Astrocyte of the hippocampus (primary cell): Measurements from ENCODE around the gene HAUS6.
"Not testable (repeated sequence)": the region's sequence is repeated elsewhere in the genome, so short reads cannot be mapped to it uniquely, and the experiment has no call there.

Source experiments
- DNase-seq: peaks from one replicate; pipeline ENCODE4 v3.0.0; 2011; ENCODE audit warnings: low read depth, low spot score

Gene HAUS6

DNA sequence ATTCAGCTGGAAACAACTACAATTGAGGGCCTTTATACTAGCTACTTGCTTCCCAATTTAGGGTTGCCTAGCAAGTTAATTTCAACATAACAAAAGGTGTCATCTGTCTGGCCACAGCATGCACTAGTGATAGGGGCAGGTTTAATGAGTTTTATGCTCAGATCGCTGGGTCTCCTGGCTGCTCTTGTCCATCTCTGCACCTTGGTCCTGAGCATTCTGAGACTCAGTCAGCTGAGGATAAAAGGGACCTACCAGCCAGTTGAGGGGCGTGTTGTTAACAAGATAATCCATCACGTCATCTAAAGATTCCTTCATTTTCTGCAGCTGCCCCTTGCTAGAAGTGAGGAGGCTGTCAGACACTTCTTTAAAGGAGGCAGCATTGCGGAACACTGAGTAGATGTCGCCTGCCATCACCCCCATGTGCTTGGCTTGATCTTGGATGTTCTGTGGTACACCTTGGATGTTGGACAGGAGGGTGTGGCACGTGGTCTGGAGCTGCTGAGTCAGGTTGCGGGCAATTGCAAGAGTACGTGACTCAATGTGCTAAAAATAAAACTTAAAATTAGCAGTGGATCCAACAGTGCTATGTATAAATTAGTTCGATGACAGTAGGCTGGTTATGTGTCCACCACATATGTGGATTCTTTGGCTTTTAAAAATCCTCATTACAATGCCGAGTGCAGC, 13.5 kb upstream of the HAUS6 start:
- peak; percentile 65 for DNase-seq

GRCh38 chr9:19114680-19115270, 12.1 kb upstream of the HAUS6 start:
- DNase-seq = no peak

DNA sequence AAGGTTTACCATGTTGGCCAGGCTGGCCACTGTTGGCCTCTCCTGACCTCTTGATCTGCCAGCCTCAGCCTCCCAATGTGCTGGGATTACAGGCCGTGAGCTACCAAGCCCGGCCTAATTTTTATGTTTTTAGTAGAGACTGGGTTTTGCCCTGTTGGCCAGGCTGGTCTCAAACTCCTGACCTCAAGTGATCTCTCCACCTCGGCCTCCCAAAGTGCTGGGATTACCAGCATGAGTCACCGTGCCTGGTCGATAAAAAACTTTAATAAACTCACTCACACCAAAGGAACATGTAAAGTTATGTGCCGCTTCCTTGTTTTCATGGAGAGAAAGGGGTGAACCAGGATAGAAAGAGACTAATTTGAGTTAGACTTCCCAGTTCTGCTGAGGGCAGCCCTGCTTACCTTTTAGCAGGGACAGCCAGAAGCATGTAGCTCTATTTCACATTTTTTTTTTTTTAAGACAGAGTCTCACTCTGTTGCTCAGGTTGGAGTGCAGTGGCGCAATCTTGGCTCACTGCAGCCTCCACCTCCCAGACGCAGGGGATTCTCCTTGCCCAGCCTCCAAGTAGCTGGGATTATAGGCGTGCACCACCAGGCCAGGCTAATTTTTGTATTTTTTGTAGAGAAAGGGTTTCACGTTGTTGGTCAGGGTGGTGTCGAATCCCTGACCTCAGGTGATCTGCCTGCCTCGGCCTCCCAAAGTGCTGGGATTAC, 11.4 kb upstream of the HAUS6 start:
- DNase-seq = no peak

- DNase-seq = not testable (repeated sequence)
These were observed 10.4 kb upstream of the HAUS6 start for GRCh38 chr9:19113064-19113611.

DNA sequence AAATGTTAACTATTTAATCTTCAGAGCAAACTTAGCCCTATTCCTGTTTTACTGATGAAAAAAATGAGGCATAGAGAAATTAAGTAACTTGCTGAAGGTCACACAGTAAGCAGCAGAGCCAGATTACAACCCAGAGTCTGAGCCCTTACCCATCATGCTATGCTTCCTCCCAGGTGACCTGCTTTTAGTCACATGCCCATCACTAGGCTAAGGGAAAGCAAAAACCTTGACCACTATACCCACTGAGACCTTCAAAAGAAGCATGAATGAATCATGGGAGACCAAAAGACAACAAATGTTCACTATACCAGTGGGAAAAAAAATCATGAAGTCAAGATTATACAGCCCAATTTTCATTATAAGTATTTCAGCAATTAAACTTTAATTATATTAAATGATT, 5.3 kb upstream of the HAUS6 start:
- no peak for DNase-seq

DNA sequence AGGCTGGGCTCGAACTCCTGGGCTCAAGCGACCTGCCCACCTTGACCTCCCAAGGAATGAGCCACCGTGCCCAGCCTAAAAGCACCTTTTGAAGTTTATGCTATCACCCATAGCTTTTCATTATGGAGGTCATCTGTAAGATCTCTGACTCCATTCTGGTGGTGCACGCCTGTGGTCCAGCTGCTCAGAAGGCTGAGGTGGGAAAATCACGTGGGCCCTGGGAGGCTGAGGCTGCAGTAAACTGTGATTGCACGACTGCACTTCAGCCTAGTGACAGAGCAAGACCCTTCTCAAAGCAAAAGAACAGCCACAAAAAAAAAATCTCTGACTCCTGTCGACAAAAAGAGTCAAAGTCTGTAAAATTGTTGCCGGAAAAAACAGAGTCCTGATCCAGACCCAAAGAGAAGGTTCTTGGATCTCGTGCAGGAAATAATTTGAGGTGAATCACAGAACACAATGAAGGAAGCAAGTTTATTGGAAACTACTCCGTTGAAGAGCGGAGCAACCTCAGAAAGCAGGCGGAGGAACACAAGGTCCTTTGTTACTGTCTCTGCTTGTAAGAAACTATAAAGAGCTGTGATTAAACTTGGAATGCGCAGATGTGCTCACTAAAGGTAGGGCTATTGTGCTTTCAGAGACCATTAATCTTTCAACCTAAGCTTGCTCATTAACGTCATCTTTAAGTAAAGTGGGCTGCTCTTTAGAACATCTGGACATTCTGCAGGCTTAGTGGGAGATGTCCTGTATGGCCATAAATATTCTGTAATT, 2.0 kb upstream of the HAUS6 start:
- peak; percentile 24 for DNase-seq

- peak; percentile 20 for DNase-seq
These were observed 498 bp downstream of the HAUS6 start for GRCh38 chr9:19102181-19102630.

- DNase-seq = no peak
These were observed 1.5 kb downstream of the HAUS6 start for GRCh38 chr9:19101203-19101602.

GRCh38 chr9:19097431-19097830, 5.3 kb downstream of the HAUS6 start:
- DNase-seq = not testable (repeated sequence)

DNA sequence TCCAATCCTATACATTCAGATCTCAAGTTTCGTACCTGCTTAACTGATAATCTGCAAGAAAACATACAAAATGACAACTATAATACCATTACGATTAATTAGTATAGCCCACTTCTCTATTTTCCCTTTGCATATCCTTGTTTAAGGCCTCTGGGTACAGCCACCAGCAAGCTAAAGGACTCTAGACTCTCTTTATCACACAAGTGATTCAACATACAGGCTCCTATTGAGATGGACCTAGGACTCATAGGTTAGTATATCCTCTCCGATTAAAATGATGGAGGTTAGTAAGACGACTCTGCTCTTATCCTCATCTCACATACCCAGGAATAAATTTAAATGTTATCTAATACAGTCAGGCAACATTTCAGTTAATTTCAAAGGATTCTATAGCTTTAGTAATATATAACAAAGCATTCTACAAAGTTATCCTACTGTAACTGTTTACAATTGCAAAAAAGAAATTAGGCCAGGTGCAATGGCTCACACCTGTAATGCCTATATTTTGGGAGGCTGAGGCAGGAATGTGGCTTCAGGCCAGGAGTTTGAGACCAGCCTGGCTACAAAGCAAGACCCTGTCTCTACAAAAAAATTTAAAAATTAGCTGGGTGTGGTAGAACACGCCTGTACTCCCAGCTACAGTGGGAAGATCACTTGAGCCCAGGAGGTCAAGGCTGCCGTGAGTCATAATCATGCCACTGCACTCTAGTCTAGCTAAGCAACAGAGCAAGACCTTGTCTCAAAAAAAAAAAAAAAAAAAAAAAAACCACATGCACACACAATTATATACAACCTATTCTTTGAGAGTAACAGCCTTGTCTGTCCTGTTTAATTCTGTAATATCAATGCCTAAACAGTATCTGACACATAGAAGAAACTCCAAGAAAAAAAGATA, 15.4 kb downstream of the HAUS6 start:
- DNase-seq = peak; percentile 18

- peak; percentile 9 for DNase-seq
These were observed 17.4 kb downstream of the HAUS6 start for GRCh38 chr9:19085295-19085694.

DNA sequence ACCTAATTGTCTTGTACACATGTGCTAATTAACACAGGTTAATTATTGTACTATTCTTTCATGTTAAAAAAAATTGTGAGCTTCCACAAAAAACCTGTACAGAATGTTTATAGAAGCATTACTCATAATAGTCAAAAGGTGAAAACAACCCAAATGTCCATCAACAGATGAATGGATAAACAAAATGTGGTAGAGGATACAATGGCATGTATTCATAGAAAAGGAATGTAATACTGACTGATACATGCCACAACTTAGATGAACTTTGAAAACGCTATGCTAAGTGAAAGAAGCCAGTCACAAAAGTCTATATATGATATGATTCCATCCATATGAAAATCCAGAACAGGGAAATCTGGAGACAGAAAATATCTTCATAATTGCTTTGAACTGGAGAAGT, 27.9 kb downstream of the HAUS6 start:
- peak; percentile 29 for DNase-seq

GRCh38 chr9:19074229-19074628, 28.5 kb downstream of the HAUS6 start:
- no peak for DNase-seq

DNA sequence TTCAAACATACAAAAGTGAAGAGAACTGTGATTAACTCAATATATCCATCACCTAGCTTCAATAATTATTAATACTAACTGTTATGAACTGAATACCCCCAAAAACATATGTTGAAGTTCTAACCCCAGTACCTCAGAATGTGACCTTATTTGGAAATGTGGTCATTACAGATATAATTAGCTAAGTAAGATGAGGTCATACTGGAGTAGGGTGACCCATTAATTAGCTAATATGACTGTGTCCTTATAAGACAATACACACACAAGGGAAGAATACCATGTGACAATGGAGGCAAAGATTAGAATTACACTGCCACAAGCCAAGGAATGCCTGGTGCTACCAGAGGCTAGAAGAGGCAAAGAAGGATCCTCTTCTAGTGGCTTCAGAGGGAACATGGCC, 45.7 kb downstream of the HAUS6 start:
- DNase-seq = no peak

DNA sequence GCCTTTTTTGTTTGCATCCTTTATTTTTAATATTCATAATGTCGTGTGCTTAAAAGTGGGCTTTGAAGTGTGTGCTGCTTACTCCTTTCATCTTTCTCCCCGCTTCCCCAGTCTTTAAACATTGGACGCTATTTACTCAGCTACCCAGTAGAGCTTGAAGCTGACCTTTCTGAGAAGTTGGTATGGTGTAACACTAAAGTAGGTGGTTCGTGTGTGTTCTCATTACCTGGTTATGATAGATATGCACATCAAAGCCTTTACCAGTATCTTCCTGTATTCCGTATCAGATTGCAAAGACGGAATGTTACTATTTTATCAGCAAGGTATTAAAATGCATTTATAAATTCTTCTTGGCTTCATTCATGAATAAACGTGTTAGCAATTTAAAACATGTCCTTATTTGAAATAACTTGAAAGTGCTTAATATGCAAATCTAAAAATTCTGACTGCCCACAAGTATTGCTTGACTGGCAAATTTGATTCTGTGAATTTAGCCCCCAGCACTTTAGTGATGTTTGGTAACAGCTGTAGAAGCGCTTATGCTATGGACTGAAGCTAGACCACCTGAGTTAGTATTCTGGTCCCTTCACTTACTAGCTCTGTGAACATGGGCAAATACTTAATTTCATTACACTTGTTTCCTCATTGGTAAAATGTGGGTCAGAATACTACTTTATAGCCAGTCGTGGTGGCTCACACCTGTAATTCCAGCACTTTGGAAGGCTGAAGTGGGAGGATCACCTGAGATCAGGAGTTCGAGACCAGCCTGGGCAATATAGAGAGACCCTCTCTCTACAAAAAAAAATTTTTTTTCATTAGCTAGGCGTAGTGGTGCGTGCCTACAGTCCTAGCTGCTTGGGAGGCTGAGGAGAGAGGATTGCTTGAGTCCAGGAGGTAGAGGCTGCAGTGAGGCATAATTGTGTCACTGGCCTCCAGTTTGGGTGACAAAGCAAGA, 51.8 kb downstream of the HAUS6 start:
- peak; percentile 7 for DNase-seq

- DNase-seq = peak; percentile 52
These were observed 52.6 kb downstream of the HAUS6 start for GRCh38 chr9:19049917-19050636.

DNA sequence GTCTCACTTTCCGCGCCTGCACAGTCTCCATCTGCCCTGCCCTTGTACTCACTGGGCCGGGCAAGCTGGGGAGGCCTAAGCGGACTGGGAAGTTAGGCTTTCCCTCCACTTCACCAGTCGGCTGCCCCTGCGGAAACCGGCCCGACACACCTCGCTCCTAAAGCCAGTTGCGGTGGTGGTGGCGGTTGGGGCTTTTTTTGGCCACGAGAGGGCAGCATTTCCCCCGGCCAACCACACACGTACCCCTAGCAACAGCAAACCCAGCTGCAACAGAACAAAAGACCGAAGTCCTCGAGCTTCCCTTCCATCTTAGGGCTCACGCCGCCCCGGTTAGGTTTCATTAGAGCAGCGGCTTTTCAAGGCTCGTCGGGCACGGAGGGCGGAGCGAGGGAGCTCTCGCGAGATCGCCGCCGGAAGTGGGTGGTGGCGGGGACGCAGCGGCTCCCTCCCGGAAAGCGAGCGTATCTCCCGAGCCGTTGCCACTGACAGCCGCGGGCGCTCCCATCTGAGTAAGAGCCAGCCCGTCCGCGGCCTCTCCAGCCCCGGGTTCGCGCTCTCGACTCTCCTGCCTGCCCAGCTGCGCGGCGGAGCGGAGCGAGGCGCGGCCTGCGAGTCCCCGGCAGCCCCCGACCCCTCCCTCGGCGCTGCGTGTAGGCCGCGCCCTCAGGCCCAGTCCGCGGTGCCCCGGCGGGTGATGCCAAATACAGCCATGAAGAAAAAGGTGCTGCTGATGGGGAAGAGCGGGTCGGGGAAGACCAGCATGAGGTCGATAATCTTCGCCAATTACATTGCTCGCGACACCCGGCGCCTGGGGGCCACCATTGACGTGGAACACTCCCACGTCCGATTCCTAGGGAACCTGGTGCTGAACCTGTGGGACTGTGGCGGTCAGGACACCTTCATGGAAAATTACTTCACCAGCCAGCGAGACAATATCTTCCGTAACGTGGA, 53.5 kb downstream of the HAUS6 start, which contains the start of gene RRAGA:
Gene RRAGA (plus strand): TSS at position 462 of the 951 bp plus-strand sequence. CDS start 233 bp downstream, at position 695.
- DNase-seq = peak; percentile 98

GRCh38 chr9:19036611-19037010, 66.1 kb downstream of the HAUS6 start:
- no peak for DNase-seq
